ENCODE results near the gene MFSD12. TPM values are rescaled to one million over a fixed set of nuclear protein-coding genes. Genes with fewer than 3 reads are reported as not detected.

The MFSD12 gene
- total RNA-seq, 4 donors from 2014 or later: 22.3 to 77.3 (median 48.7) TPM

DNA sequence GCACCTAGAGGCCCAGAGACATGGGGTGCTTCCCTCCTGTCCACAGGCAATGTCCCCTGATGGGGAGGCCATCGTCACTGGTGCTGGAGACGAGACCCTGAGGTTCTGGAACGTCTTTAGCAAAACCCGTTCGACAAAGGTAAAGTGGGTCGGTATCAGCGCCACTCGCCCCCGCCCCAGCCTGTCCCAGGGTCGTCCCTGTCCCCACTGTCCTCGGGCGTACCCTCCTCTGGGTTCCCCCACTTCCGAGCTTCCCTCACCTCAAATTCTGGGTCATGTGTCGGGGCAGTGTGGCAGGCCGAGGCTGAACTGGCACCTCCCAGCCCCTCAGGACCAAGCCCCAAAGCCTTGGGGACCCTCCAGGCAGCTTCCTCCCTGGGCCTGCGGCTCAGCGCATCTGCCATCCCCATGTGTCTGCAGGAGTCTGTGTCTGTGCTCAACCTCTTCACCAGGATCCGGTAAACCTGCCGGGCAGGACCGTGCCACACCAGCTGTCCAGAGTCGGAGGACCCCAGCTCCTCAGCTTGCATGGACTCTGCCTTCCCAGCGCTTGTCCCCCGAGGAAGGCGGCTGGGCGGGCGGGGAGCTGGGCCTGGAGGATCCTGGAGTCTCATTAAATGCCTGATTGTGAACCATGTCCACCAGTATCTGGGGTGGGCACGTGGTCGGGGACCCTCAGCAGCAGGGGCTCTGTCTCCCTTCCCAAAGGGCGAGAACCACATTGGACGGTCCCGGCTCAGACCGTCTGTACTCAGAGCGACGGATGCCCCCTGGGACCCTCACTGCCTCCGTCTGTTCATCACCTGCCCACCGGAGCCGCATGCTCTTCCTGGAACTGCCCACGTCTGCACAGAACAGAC lies 22.8 kb downstream of the MFSD12 start:
- TF ChIP-seq, protein P1, sequence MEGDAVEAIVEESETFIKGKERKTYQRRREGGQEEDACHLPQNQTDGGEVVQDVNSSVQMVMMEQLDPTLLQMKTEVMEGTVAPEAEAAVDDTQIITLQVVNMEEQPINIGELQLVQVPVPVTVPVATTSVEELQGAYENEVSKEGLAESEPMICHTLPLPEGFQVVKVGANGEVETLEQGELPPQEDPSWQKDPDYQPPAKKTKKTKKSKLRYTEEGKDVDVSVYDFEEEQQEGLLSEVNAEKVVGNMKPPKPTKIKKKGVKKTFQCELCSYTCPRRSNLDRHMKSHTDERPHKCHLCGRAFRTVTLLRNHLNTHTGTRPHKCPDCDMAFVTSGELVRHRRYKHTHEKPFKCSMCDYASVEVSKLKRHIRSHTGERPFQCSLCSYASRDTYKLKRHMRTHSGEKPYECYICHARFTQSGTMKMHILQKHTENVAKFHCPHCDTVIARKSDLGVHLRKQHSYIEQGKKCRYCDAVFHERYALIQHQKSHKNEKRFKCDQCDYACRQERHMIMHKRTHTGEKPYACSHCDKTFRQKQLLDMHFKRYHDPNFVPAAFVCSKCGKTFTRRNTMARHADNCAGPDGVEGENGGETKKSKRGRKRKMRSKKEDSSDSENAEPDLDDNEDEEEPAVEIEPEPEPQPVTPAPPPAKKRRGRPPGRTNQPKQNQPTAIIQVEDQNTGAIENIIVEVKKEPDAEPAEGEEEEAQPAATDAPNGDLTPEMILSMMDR (IDR thresholded peaks at IDR 0.05 in 4 of 5, conservative IDR thresholded peaks at IDR 0.05 in 1 of 5): no peak
- no peak for TF ChIP-seq POLR2A (IDR thresholded peaks at IDR 0.05)

DNA sequence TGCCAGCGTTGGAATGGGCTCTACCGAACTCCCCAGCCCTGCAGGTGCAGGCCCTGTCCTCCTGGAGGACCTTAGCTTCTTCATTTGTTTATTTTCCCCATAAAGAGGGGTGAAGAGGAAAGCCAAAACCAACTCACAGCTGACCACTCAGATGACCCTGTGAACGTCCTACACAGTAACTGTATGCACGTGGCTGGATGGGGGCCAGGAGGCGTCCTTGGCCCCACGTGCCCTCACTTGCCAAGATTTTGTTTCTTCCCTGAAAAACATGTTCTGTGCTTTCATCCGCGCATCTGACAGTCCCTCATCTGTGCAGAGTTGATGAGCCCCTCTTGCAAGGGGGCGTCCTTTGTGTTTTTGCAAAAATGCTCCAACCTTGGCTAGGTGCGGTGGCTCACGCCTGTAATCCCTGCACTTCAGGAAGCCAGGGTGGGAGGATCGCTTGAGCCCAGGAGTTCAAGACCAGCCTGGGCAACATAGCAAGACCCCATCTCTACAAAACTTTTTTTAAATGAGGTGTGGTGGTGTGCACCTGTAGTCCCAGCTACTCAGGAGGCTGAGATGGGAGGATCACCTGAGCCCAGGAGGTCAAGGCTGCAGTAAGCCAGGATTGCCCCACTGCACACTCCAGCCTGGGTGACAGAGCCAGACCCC lies 23.7 kb downstream of the MFSD12 start:
- peaks cover 0 to 52% of the 10 kb centered on the region in 2 donors for H3K36me3 ChIP-seq
- DNase-seq: no peak
- H3K9me3 ChIP-seq: no peaks in the 10 kb centered on the region
- no peaks in the 10 kb centered on the region for H3K27me3 ChIP-seq
- in situ Hi-C loops (cut with MboI; ENCODE audit: low sequenced_read_pairs in 4 of 4): no loop called here
- intact Hi-C loops (cut with DNase I; ENCODE audit: low total_unique reads): no loop called here
- H3K4me3 ChIP-seq: no peak overlapping the region
- no peak for ATAC-seq
- H3K27ac ChIP-seq: no peak overlapping the region
- TF ChIP-seq, protein P1 (IDR thresholded peaks at IDR 0.05 in 4 of 5, conservative IDR thresholded peaks at IDR 0.05 in 1 of 5): no peak
- TF ChIP-seq POLR2A (IDR thresholded peaks at IDR 0.05): no peak
- H3K4me1 ChIP-seq: no peaks in the 10 kb centered on the region

More for the DNA sequence above, 22.8 kb downstream of the MFSD12 start:
- peaks cover 0 to 52% of the 10 kb centered on the region in 2 donors for H3K36me3 ChIP-seq
- in situ Hi-C loops (cut with MboI; ENCODE audit: low sequenced_read_pairs in 4 of 4) (no loop called here), intact Hi-C loops (cut with DNase I; ENCODE audit: low total_unique reads) (no loop called here)
- no peaks in the 10 kb centered on the region for H3K27me3 ChIP-seq
- no peaks in the 10 kb centered on the region for H3K4me1 ChIP-seq
- H3K4me3 ChIP-seq: no peak overlapping the region
- no peaks in the 10 kb centered on the region for H3K9me3 ChIP-seq
- DNase-seq (no peak), ATAC-seq (no peak)
- no peak overlapping the region for H3K27ac ChIP-seq

DNA sequence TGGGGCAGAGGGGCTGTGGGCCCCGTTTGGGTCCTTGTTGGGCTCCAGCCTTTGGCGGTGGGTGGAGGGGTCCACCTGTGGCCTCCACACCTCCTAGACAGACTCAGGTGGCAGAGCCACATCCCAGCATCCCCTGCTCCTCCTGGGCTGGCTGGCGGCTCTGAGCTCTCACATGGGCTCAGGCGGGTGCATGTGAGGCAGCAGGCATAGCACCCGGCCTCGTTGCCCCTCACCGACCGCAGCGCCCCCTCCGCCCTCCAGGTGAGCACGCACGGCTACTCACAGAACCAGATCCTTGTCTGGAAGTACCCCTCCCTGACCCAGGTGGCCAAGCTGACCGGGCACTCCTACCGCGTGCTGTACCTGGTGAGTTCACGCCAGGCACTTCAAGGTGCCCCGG lies 24.4 kb downstream of the MFSD12 start:
- H3K27me3 ChIP-seq: no peaks in the 10 kb centered on the region
- H3K9me3 ChIP-seq: no peaks in the 10 kb centered on the region
- no peak overlapping the region for H3K27ac ChIP-seq
- intact Hi-C loops (cut with DNase I; ENCODE audit: low total_unique reads): no loop called here
- no peak overlapping the region for H3K4me3 ChIP-seq
- no peak for DNase-seq
- ATAC-seq: no peak
- TF ChIP-seq, protein P1 (IDR thresholded peaks at IDR 0.05 in 4 of 5, conservative IDR thresholded peaks at IDR 0.05 in 1 of 5): no peak
- no peak for TF ChIP-seq POLR2A (IDR thresholded peaks at IDR 0.05)
- no peaks in the 10 kb centered on the region for H3K4me1 ChIP-seq
- in situ Hi-C loops (cut with MboI; ENCODE audit: low sequenced_read_pairs in 4 of 4): no loop called here
- H3K36me3 ChIP-seq: peaks cover 0 to 54% of the 10 kb centered on the region in 2 donors

DNA sequence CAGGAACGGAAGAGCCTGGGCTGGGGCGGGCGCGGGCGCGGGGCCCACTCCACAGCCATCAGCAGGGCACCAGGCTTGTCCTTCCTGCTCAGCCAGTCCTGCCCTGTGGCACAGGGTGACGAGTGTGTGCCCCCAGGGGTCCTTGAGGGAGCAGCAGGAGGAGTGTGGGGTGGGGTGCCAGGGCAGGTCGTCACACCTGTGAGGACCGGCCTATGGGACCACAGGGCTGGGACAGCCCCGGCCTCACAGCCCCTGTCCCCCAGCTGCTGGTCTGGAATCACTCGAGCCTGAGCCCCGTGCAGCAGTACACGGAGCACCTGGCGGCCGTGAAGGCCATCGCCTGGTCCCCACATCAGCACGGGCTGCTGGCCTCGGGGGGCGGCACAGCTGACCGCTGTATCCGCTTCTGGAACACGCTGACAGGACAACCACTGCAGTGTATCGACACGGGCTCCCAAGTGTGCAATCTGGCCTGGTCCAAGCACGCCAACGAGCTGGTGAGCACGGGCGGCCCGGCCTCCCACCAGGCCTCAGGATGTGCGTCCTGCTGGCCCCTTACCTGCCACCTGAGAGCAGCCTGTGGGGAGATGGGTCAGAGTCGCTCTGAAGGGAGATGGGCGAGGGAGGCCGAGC lies 25.1 kb downstream of the MFSD12 start:
- Histone ChIP-seq H3K36me3 (peaks cover 0 to 61% of the 10 kb centered on the region in 2 donors), H3K27me3 (no peaks in the 10 kb centered on the region), H3K9me3 (no peaks in the 10 kb centered on the region), H3K4me3 (no peak overlapping the region), H3K27ac (no peak overlapping the region), H3K4me1 (no peaks in the 10 kb centered on the region)
- ATAC-seq (no peak), DNase-seq (no peak)
- intact Hi-C loops (cut with DNase I; ENCODE audit: low total_unique reads) (no loop called here), in situ Hi-C loops (cut with MboI; ENCODE audit: low sequenced_read_pairs in 4 of 4) (no loop called here)
- TF ChIP-seq POLR2A (IDR thresholded peaks at IDR 0.05): no peak
- TF ChIP-seq, protein P1 (IDR thresholded peaks at IDR 0.05 in 4 of 5, conservative IDR thresholded peaks at IDR 0.05 in 1 of 5): no peak
